ENCODE measurements around the gene USHBP1. TPM values are rescaled to one million over a fixed set of nuclear protein-coding genes. Genes with fewer than 3 reads are reported as not detected.

Gene USHBP1
- total and polyA plus RNA-seq, 2 of the 13 experiments (the other 11 are each of a cell fraction or from before 2014, with no cell fraction given) = 0.15 to 1.5 TPM

GRCh38 chr19:17275441-17276175 lies 11.1 kb upstream of the USHBP1 start:
- ATAC-seq (no peak), DNase-seq (ENCODE audit: low spot score) (no peak), FAIRE-seq (no peak)
- H3K79me2 ChIP-seq (ENCODE audit: insufficient read depth, low read length) = no peaks in the 10 kb centered on the region
- no peaks in the 10 kb centered on the region for H3K9me3 ChIP-seq (ENCODE audit: low read length)
- no peaks in the 10 kb centered on the region for H4K20me1 ChIP-seq (ENCODE audit: insufficient read depth, low read length)
- H3K36me3 ChIP-seq (replicated peaks in 1 of 2; ENCODE audit: control insufficient read depth in 1 of 2, insufficient read depth in 2 of 2, low read length in 2 of 2) = peaks cover 17 to 47% of the 10 kb centered on the region in 2 experiments
- no TSS peak for BruUV-seq (replicated peaks)
- intact Hi-C loops (cut with micrococcal nuclease; ENCODE audit: unreplicated experiment) (no loop called here), in situ Hi-C loops (cut with HindIII; ENCODE audit: extremely low pct_ligation_motif_present, low pct_unique_long_range_greater_than_20kb) (no loop called here)
- 97% methylated on average over 18 of the region's 19 CpGs for WGBS (ENCODE audit: low lambda C conversion rate)
- H2AFZ ChIP-seq (ENCODE audit: low read length) = no peak overlapping the region
- ChIA-PET CTCF (ENCODE audit: low intra/inter-chr PET ratio, low total read pairs) (no interaction called here), POLR2A (interaction anchor here (1.5 kb wide), 1 partner anchor 9 kb away, joined by 3 read pairs; the partner anchor contains the start of gene BABAM1)
- no peaks in the 10 kb centered on the region for H3K4me1 ChIP-seq (ENCODE audit: insufficient read depth, low read length)
- H3K4me2 ChIP-seq (ENCODE audit: low read depth, low read length) = no peak overlapping the region
- H3K9ac ChIP-seq (ENCODE audit: insufficient read depth, low read depth, low read length) = no peak overlapping the region
- no peak overlapping the region for H3K27ac ChIP-seq (ENCODE audit: extremely low read length, insufficient read depth, low read length)
- H3K27me3 ChIP-seq (ENCODE audit: control insufficient read depth in 1 of 2, insufficient read depth in 2 of 2, low read length in 2 of 2) = no peaks in the 10 kb centered on the region
- H3K4me3 ChIP-seq (replicated peaks in 1 of 3; ENCODE audit: insufficient read depth in 1 of 3, low read depth in 2 of 3, low read length in 3 of 3) = no peak overlapping the region
- TF ChIP-seq CBX2 (IDR thresholded peaks at IDR 0.05; ENCODE audit: low read depth, low read length) = no peak
- TF ChIP-seq CBX2 (CRISPR knock-in tag; IDR thresholded peaks at IDR 0.05; ENCODE audit: low read depth) = no peak
- no peak for TF ChIP-seq LCORL (IDR thresholded peaks at IDR 0.05)
- no peak for TF ChIP-seq LCORL (CRISPR knock-in tag; IDR thresholded peaks at IDR 0.05)
- no peak for TF ChIP-seq CEBPB (IDR thresholded peaks at IDR 0.05; ENCODE audit: borderline replicate concordance, low read depth, low read length)
- no peak for TF ChIP-seq MYNN (CRISPR knock-in tag; IDR thresholded peaks at IDR 0.05; ENCODE audit: low read depth)
- TF ChIP-seq ZNF687 (CRISPR knock-in tag; IDR thresholded peaks at IDR 0.05) = no peak
- TF ChIP-seq ZEB1 (IDR thresholded peaks at IDR 0.05; ENCODE audit: insufficient replicate concordance, low read depth) = no peak
- no peak for TF ChIP-seq ARNT2 (CRISPR knock-in tag; IDR thresholded peaks at IDR 0.05; ENCODE audit: low read depth)
- no peak for TF ChIP-seq IRF2 (CRISPR knock-in tag; IDR thresholded peaks at IDR 0.05)
- no peak for TF ChIP-seq POLR2G (IDR thresholded peaks at IDR 0.05; ENCODE audit: low read depth, low read length)
- TF ChIP-seq HMGXB3 (CRISPR knock-in tag; IDR thresholded peaks at IDR 0.05; ENCODE audit: borderline replicate concordance) = no peak

All from HepG2 (cell line).